ENCODE data around the gene APOH. TPM values are rescaled to one million over a fixed set of nuclear protein-coding genes. Genes with fewer than 3 reads are reported as not detected.

APOH gene
- total and polyA plus RNA-seq, 9 of the 15 experiments (the other 6 are each of a cell fraction or from before 2014, with no cell fraction given), result 1.1 TPM; not detected in 8

DNA sequence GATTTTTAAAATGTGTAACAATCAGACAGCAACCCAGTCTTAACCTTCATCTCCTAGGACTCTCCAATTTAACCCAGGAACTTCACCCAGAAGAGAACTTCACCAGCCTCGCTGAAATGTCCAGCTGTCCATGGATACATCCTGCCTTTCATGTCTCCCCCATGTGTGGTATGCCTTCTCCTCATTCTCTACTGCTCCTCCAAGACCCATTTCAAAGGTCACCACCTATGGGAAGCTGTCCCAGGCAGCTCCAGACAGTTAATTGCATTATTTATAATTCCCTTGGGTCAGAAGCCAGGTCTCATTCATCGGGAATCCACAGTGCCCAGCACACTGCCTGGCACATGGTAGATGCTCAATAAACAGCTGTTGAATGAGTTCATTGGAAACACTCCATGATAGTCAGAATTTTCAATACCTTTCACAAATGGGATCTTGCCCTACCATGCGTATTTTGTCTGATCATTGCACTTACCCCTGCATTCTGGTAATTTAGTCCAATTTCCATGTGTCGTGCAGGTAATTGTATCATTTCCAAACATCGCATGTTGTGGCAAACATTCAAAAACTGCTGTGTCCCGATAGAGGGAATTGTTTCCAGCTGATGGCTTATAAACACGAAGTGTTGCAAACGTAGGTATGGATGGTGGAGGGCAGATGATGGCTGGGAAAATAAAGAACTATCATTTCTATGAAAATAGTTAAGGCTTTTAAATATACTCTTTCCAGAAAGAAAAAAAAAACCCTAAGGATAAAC is 9.0 kb downstream of the APOH start (continued):
- TF ChIP-seq, protein P1, sequence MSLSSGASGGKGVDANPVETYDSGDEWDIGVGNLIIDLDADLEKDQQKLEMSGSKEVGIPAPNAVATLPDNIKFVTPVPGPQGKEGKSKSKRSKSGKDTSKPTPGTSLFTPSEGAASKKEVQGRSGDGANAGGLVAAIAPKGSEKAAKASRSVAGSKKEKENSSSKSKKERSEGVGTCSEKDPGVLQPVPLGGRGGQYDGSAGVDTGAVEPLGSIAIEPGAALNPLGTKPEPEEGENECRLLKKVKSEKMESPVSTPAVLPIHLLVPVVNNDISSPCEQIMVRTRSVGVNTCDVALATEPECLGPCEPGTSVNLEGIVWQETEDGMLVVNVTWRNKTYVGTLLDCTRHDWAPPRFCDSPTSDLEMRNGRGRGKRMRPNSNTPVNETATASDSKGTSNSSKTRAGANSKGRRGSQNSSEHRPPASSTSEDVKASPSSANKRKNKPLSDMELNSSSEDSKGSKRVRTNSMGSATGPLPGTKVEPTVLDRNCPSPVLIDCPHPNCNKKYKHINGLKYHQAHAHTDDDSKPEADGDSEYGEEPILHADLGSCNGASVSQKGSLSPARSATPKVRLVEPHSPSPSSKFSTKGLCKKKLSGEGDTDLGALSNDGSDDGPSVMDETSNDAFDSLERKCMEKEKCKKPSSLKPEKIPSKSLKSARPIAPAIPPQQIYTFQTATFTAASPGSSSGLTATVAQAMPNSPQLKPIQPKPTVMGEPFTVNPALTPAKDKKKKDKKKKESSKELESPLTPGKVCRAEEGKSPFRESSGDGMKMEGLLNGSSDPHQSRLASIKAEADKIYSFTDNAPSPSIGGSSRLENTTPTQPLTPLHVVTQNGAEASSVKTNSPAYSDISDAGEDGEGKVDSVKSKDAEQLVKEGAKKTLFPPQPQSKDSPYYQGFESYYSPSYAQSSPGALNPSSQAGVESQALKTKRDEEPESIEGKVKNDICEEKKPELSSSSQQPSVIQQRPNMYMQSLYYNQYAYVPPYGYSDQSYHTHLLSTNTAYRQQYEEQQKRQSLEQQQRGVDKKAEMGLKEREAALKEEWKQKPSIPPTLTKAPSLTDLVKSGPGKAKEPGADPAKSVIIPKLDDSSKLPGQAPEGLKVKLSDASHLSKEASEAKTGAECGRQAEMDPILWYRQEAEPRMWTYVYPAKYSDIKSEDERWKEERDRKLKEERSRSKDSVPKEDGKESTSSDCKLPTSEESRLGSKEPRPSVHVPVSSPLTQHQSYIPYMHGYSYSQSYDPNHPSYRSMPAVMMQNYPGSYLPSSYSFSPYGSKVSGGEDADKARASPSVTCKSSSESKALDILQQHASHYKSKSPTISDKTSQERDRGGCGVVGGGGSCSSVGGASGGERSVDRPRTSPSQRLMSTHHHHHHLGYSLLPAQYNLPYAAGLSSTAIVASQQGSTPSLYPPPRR (CRISPR knock-in tag; IDR thresholded peaks at IDR 0.05; ENCODE audit: borderline replicate concordance), result no peak
- no peak for TF ChIP-seq CREBBP (IDR thresholded peaks at IDR 0.05; ENCODE audit: low read depth, low read length)
- TF ChIP-seq, protein P2, sequence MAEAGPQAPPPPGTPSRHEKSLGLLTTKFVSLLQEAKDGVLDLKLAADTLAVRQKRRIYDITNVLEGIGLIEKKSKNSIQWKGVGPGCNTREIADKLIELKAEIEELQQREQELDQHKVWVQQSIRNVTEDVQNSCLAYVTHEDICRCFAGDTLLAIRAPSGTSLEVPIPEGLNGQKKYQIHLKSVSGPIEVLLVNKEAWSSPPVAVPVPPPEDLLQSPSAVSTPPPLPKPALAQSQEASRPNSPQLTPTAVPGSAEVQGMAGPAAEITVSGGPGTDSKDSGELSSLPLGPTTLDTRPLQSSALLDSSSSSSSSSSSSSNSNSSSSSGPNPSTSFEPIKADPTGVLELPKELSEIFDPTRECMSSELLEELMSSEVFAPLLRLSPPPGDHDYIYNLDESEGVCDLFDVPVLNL (CRISPR knock-in tag; IDR thresholded peaks at IDR 0.05; ENCODE audit: low read depth), result no peak
- TF ChIP-seq TEAD2 (tag; IDR thresholded peaks at IDR 0.05), result no peak
- no peak for TF ChIP-seq CBX2 (IDR thresholded peaks at IDR 0.05; ENCODE audit: insufficient read depth, low read length, poor library complexity, severe bottlenecking)
- TF ChIP-seq, protein P3, sequence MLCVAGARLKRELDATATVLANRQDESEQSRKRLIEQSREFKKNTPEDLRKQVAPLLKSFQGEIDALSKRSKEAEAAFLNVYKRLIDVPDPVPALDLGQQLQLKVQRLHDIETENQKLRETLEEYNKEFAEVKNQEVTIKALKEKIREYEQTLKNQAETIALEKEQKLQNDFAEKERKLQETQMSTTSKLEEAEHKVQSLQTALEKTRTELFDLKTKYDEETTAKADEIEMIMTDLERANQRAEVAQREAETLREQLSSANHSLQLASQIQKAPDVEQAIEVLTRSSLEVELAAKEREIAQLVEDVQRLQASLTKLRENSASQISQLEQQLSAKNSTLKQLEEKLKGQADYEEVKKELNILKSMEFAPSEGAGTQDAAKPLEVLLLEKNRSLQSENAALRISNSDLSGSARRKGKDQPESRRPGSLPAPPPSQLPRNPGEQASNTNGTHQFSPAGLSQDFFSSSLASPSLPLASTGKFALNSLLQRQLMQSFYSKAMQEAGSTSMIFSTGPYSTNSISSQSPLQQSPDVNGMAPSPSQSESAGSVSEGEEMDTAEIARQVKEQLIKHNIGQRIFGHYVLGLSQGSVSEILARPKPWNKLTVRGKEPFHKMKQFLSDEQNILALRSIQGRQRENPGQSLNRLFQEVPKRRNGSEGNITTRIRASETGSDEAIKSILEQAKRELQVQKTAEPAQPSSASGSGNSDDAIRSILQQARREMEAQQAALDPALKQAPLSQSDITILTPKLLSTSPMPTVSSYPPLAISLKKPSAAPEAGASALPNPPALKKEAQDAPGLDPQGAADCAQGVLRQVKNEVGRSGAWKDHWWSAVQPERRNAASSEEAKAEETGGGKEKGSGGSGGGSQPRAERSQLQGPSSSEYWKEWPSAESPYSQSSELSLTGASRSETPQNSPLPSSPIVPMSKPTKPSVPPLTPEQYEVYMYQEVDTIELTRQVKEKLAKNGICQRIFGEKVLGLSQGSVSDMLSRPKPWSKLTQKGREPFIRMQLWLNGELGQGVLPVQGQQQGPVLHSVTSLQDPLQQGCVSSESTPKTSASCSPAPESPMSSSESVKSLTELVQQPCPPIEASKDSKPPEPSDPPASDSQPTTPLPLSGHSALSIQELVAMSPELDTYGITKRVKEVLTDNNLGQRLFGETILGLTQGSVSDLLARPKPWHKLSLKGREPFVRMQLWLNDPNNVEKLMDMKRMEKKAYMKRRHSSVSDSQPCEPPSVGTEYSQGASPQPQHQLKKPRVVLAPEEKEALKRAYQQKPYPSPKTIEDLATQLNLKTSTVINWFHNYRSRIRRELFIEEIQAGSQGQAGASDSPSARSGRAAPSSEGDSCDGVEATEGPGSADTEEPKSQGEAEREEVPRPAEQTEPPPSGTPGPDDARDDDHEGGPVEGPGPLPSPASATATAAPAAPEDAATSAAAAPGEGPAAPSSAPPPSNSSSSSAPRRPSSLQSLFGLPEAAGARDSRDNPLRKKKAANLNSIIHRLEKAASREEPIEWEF (CRISPR knock-in tag; IDR thresholded peaks at IDR 0.05), result no peak

Data from K562 (cell line).